ENCODE data around the gene TLE5. TPM values are rescaled to one million over a fixed set of nuclear protein-coding genes. Genes with fewer than 3 reads are reported as not detected.
"Not testable (repeated sequence)": the region's sequence is repeated elsewhere in the genome, so short reads cannot be mapped to it uniquely, and the experiment has no call there.

TLE5 gene
- total RNA-seq, 1 experiment from 2014 or later: 217 TPM

GRCh38 chr19:3055741-3056416 lies 6.4 kb downstream of the TLE5 start:
- Histone ChIP-seq H3K4me3 (no peak overlapping the region), H3K9me3 (no peaks in the 10 kb centered on the region), H3K36me3 (peaks cover 23% of the 10 kb centered on the region), H3K27me3 (no peaks in the 10 kb centered on the region)
- no peak for DNase-seq

DNA sequence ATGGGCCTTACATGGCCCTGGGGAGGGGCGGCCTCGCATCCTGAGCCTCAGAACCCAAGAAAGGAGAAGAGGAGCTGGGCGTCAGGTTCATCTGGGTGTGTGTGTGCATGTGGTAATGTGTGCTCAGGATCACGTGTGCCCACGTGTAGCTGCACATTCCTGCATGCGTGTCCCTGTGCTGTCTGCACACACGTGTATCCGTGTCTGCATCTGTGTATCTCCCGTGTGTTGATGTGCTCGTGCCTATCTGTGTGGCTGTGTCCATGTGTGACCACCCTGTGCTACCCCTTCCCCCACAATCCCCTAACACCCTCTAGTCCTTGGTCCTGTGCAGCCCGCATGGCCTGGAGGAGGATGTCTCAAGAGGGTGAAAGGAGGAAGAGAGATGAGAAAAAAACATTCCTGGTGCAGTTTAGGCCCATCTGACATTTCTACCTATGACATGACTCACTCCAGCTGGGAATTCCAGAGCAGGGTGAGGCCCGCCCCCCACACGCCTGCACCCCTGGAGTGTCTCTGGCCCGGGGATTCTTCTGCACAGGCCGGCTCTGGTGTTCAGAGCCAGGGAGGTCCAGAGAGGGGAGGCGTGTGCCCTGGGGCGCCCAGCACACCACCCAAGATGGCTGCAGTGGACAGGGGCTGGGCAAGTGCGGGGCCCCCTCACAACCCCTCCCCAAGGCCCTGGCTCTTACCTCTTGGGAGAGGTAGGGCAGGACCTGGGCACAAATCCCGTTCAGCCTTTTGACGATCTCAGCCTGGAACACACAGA lies 7.1 kb downstream of the TLE5 start:
- H3K36me3 ChIP-seq: peaks cover 17% of the 10 kb centered on the region
- no peak for DNase-seq
- no peaks in the 10 kb centered on the region for H3K27me3 ChIP-seq
- H3K4me3 ChIP-seq: no peak overlapping the region
- H3K9me3 ChIP-seq: no peaks in the 10 kb centered on the region

GRCh38 chr19:3054265-3054971 lies 7.9 kb downstream of the TLE5 start:
- Histone ChIP-seq H3K36me3 (peaks cover 12% of the 10 kb centered on the region), H3K9me3 (no peaks in the 10 kb centered on the region), H3K4me3 (no peak overlapping the region), H3K27me3 (no peaks in the 10 kb centered on the region)
- no peak for DNase-seq

DNA sequence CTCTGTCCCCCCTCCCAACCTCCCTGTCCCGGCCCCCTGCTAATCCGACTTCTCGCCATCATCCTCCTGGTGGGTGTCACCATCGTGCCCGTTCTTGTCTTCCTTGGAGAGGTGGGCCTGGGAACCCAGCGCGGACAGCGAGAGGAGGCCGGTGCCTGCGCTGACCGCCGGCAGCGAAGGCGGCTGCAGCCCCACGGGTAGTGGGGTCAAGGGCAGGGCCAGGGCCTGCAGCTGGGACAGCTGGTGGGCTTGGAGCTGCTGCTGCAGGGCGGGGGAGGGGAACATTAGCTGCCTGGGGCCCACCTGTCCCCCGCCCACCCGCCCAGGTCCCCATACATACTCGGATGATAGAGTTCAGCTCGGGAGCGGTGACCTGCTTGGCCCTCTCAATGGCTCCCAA lies 8.5 kb downstream of the TLE5 start:
- no peak for DNase-seq
- Histone ChIP-seq H3K36me3 (peaks cover 11% of the 10 kb centered on the region), H3K4me3 (no peak overlapping the region), H3K9me3 (no peaks in the 10 kb centered on the region), H3K27me3 (no peaks in the 10 kb centered on the region)

DNA sequence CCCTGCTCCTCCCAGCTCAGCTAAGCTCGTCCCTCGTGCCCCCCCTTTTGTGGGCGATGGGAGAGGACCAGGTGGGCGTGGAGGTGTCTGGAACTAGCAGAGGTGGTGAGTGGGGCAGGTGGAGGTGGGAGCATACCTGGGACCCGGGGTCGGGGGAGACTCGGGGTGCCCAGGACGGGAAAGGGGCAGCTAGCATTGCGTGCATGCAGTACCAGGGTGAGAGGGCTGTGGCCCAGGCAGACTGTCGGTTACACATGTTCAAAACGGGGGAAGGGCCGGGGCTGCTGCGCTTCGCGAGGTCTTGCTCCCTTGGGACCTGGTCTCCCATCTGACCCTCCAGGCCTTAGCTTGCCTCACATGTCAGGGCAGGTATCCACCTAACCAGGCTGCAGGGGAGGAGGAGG lies 9.1 kb downstream of the TLE5 start:
- Histone ChIP-seq H3K27me3 (no peaks in the 10 kb centered on the region), H3K9me3 (no peaks in the 10 kb centered on the region), H3K4me3 (no peak overlapping the region), H3K36me3 (peaks cover 8% of the 10 kb centered on the region)
- DNase-seq: no peak

DNA sequence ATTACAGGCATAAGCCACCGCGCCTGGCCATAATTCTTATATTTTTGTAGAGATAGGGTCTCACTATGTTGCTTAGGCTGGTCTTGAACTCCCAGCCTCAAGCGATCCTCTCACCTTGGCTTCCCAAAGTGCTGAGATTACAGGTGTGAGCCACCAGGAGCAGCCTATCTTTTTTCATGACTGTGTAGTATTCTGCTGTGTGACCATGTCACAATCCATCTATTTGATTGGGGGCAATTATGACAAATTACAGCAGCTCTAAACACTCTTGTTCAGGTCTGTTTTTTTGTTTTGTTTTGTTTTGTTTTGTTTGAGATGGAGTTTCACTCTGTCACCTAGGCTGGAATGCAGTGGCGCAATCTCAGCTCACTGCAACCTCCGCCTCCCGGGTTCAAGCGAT lies 12.3 kb downstream of the TLE5 start:
- not testable (repeated sequence) for H3K9me3 ChIP-seq, DNase-seq, H3K36me3 ChIP-seq, H3K4me3 ChIP-seq, H3K27me3 ChIP-seq

DNA sequence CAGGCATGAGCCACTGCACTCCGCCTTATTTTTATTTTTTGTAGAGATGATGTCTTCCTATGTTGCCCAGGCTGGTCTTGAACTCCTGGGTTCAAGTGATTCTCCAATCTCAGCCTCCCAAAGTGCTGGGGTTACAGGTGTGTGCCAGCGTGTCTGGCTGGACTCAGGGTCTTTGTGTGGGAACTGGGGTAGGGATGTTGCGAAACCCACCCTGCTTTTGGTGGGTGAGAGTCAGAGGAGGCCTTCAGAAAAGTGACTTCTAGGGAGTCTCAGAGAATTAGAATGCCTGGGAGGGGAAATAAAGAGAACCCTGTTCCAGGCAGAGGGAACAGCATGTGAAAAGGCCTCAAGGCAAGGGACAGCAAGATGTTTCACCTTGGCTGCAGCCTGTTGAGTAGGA lies 13.2 kb downstream of the TLE5 start:
- no peak for DNase-seq
- Histone ChIP-seq H3K27me3 (no peaks in the 10 kb centered on the region), H3K36me3 (no peaks in the 10 kb centered on the region), H3K9me3 (no peaks in the 10 kb centered on the region), H3K4me3 (no peak overlapping the region)

DNA sequence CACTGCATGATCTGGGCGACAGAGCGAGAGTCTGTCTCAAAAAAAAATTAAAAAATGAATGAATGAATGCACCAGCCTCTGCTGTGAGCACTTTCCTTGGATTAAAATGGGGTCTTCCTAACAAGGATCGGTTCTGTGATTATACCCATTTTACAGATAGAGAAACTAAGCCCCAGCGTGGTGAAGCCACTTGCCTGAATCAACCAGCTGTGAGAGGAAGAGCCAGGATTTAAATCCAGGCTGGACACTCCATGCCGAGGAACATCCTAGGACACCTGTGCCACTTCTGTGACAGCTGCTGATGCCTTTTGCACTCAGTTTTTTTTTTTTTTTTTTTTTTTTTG lies 14.1 kb downstream of the TLE5 start:
- Histone ChIP-seq H3K9me3 (no peaks in the 10 kb centered on the region), H3K4me3 (no peak overlapping the region), H3K27me3 (no peaks in the 10 kb centered on the region), H3K36me3 (no peaks in the 10 kb centered on the region)
- DNase-seq: no peak

GRCh38 chr19:3047496-3048189 lies 14.7 kb downstream of the TLE5 start:
- no peaks in the 10 kb centered on the region for H3K9me3 ChIP-seq
- H3K4me3 ChIP-seq: no peak overlapping the region
- H3K27me3 ChIP-seq: no peaks in the 10 kb centered on the region
- H3K36me3 ChIP-seq: no peaks in the 10 kb centered on the region
- no peak for DNase-seq

DNA sequence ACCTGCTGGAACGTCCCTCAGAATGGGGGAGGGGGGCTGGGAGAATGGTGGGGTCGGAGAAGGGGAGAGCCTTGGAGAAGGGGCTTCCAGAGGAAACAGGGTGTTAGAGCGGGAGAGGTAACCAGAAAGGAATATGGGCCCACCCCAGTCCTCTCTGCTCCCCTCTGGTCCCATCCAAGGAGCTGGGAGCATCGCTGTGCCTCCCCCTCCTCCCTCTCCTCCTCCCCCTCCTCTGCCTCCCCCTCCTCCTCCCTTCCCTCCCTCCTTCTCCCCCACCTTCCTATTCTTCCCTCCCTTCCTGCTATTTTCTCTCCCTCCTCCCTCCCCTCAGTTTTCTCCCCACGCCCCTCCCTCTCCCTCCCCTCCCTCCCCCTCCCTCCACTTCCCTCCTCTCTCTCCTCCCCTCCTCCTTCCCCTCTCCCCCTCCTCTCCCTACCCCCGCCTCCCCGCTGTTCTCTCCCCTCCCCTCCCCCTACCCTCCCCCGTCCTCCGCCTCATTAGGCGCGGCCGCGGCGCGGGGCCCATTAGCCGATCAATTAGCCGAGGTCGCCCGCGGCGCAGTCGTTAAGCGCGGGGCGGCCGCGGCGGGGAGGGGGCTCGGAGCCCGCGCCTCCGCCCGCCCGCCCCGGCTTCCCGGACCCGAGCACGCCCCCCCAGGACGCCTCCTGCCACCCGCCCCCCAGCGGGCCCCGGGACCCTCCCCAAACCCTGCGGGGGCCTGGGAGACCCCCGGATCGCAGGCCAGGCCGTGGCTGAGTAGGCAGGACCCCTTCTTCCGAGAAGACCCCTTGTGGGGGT lies 15.4 kb downstream of the TLE5 start:
- H3K27me3 ChIP-seq: no peaks in the 10 kb centered on the region
- no peaks in the 10 kb centered on the region for H3K36me3 ChIP-seq
- H3K9me3 ChIP-seq: no peaks in the 10 kb centered on the region
- DNase-seq: no peak
- H3K4me3 ChIP-seq: no peak overlapping the region

GRCh38 chr19:3045885-3046697 lies 16.2 kb downstream of the TLE5 start:
- Histone ChIP-seq H3K27me3 (no peaks in the 10 kb centered on the region), H3K36me3 (no peaks in the 10 kb centered on the region), H3K9me3 (no peaks in the 10 kb centered on the region), H3K4me3 (no peak overlapping the region)
- DNase-seq: no peak

- no peak overlapping the region for H3K4me3 ChIP-seq
- DNase-seq: no peak
- H3K36me3 ChIP-seq: no peaks in the 10 kb centered on the region
- no peaks in the 10 kb centered on the region for H3K9me3 ChIP-seq
- no peaks in the 10 kb centered on the region for H3K27me3 ChIP-seq
Observed at GRCh38 chr19:3045191-3045590, 17.1 kb downstream of the TLE5 start.

DNA sequence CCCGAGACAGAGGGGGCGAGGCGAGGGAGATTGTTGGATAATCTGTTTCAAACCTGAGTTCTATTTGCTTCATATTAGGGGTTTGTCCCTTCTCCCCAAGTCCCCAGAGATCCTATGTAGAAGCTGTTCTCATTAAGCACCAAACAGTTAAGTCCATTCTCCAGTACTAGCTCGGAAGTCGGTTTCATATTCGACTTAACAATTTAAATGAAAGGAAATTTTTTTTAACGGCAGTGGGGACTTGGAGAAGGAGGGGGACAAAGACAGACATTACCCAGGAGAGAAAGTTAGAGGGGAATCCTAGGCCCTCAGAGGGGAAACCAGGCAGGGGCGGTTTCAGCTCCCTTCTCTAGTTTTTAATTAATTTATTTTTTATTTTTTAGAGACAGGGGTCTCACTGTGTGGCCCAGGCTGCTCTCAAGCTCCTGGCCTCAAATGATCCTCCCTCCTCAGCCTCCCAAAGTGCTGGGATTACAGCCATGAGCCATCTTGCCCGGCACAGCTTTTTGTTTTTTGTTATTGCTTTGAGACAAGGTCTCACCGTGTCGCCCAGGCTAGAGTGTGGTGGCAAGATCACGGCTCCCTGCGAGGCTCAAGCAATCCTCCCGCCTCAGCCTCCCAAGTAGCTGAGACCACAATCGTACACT lies 19.6 kb downstream of the TLE5 start:
- H3K9me3 ChIP-seq: no peaks in the 10 kb centered on the region
- no peaks in the 10 kb centered on the region for H3K27me3 ChIP-seq
- no peak overlapping the region for H3K4me3 ChIP-seq
- no peak for DNase-seq
- H3K36me3 ChIP-seq: no peaks in the 10 kb centered on the region

DNA sequence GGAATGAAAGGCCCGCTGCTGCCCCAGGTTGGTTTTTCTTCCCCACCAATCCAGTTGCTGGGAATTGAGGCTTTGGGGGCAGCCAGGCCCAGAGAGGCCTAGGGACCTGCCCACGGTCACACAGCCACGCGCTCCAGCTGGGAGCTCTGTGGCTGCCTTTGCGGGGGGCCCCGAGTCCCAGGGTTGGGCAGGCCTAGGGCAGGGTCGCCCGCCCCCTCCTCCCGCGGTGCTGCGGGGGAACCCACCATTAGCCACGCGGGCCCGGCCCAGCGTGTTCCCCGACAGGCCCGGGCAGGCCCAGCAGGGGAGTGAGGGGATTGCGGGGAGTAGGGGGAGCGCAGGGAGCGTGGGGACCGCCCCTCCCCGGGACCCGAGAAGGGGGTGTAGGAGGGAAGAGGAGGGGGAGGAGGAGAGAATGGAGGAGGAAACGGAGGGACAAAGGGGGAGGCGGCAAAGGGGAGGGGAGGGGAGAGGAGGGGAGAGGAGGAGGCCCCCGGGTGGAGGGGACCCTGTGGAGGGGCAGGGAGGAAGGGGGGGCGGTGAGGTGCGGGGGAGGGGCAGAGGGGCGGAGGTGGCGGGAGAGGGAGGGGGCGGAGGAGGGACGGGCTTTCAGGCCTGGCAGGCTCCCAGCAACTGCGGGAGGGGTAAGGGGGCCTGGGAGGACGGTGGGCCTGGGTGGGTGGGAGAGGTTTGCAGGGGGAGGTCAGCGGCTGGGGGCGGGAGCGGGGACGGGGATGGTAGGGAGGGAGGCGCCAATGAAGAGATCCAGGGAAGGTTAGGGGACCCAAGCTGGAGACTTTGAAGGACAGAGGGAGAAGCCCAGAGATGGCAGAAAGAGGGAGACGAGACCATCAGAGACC lies 20.3 kb downstream of the TLE5 start:
- Histone ChIP-seq H3K9me3 (no peaks in the 10 kb centered on the region), H3K4me3 (no peak overlapping the region), H3K36me3 (no peaks in the 10 kb centered on the region), H3K27me3 (no peaks in the 10 kb centered on the region)
- DNase-seq: no peak

- Histone ChIP-seq H3K36me3 (no peaks in the 10 kb centered on the region), H3K27me3 (no peaks in the 10 kb centered on the region), H3K9me3 (no peaks in the 10 kb centered on the region), H3K4me3 (no peak overlapping the region)
- no peak for DNase-seq
Observed at GRCh38 chr19:3041327-3041726, 21.0 kb downstream of the TLE5 start.
